ENCODE measurements around the gene GAR1. TPM values are rescaled to one million over a fixed set of nuclear protein-coding genes. Genes with fewer than 3 reads are reported as not detected.

The GAR1 gene
- total RNA-seq, 1 donor from 2014 or later: 7.9 TPM

Other genes starting within 250 kb of the GAR1 start
- 3.8 TPM for gene CASP6, start 112.3 kb upstream of the GAR1 start, total RNA-seq
- 37.7 TPM for gene PLA2G12A, start 85.7 kb upstream of the GAR1 start, total RNA-seq
- 10.8 TPM for gene CFI, start 13.8 kb upstream of the GAR1 start, total RNA-seq
- 0.22 TPM for gene RRH, start 12.2 kb downstream of the GAR1 start, total RNA-seq
- gene LRIT3, start 32.3 kb downstream of the GAR1 start, total RNA-seq: not detected
- 11.7 TPM for gene EGF, start 97.1 kb downstream of the GAR1 start, total RNA-seq